ENCODE measurements around the gene FGA.
"Not testable (repeated sequence)": the region's sequence is repeated elsewhere in the genome, so short reads cannot be mapped to it uniquely, and the experiment has no call there.

Gene FGA

DNA sequence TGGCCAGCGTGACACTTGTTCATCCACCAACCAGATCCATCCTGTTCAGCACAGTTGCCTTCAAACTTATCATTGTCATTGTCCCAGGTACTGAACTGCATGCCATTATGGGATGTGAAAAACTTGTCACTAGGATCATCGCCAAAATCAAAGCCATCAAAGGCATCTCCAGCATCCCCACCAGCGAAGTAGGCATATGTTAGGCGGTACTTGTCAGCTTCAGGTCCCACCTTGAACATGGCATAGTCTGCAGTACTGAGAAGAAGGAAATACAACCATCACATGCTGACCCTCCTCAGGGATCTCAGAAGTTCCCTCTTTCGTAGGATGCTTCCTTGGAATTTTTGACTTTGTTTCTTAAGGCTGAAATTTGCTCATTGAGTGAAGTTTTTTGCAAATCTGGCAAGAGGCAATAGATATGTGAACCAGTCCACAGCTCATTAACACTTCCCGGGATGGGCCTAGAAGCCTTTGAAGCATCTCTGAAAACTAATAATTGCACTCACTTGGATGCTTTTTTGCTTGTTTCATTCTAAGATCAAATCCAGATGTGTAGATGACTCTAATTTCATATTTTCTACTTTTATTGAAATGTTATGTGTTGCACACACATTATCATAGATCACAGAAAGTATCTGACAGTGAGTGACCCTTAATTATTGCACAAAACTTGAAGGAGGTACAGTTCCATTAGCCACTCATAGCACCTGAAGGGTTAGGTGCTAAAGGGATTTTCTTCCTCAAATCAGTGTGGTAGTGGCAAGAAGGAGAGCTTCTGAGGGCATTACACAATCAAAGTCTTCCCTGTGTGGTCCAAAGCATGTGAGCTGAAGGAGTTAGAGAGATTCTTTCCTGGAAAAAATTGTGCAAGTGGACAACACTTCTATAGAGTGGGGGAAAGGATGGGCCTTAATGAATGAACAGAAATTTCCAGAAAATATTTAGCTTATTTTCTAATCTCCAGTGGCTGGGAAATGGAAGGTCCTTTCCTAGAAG lies 16.5 kb upstream of the FGA start:
- Mint-ChIP-seq H3K27ac (no peak overlapping the region), H3K9me3 (no peaks in the 10 kb centered on the region), H3K4me1 (no peaks in the 10 kb centered on the region), H3K27me3 (ENCODE audit: low read depth) (peaks cover 13% of the 10 kb centered on the region), H3K36me3 (ENCODE audit: low read depth) (no peaks in the 10 kb centered on the region), H3K4me3 (no peak overlapping the region)
- TF ChIP-seq, protein P1, sequence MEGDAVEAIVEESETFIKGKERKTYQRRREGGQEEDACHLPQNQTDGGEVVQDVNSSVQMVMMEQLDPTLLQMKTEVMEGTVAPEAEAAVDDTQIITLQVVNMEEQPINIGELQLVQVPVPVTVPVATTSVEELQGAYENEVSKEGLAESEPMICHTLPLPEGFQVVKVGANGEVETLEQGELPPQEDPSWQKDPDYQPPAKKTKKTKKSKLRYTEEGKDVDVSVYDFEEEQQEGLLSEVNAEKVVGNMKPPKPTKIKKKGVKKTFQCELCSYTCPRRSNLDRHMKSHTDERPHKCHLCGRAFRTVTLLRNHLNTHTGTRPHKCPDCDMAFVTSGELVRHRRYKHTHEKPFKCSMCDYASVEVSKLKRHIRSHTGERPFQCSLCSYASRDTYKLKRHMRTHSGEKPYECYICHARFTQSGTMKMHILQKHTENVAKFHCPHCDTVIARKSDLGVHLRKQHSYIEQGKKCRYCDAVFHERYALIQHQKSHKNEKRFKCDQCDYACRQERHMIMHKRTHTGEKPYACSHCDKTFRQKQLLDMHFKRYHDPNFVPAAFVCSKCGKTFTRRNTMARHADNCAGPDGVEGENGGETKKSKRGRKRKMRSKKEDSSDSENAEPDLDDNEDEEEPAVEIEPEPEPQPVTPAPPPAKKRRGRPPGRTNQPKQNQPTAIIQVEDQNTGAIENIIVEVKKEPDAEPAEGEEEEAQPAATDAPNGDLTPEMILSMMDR (IDR thresholded peaks at IDR 0.05; ENCODE audit: unreplicated experiment in 3 of 3), result no peak

DNA sequence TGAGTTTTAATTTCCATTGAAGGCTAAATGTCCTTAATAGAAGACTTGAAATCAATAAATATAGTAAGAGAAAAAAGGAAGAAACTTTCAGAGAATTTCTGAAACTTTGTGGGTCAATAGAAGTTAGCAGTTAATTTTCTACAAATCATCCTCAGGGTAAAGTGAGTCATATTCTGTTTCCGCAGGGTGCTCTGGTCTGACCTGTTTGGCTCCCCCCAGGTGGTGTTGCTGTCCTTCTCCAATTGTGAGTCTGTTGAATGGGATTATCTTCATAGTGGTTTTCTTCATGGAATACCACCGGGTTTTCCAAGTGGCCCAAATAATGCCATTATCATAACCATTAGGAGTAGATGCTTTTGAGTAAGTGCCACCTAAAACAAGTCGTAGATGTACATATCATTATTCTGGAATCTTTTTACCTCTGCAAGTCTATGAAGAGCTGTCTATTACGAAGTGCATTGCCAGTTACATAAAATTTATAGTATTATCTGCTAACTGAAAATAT lies 14.2 kb upstream of the FGA start:
- Mint-ChIP-seq H3K9me3 (no peaks in the 10 kb centered on the region), H3K4me1 (no peaks in the 10 kb centered on the region), H3K27ac (no peak overlapping the region), H3K27me3 (ENCODE audit: low read depth) (peaks cover 13% of the 10 kb centered on the region), H3K36me3 (ENCODE audit: low read depth) (no peaks in the 10 kb centered on the region), H3K4me3 (no peak overlapping the region)
- TF ChIP-seq, protein P1 (IDR thresholded peaks at IDR 0.05; ENCODE audit: unreplicated experiment in 3 of 3), result no peak

DNA sequence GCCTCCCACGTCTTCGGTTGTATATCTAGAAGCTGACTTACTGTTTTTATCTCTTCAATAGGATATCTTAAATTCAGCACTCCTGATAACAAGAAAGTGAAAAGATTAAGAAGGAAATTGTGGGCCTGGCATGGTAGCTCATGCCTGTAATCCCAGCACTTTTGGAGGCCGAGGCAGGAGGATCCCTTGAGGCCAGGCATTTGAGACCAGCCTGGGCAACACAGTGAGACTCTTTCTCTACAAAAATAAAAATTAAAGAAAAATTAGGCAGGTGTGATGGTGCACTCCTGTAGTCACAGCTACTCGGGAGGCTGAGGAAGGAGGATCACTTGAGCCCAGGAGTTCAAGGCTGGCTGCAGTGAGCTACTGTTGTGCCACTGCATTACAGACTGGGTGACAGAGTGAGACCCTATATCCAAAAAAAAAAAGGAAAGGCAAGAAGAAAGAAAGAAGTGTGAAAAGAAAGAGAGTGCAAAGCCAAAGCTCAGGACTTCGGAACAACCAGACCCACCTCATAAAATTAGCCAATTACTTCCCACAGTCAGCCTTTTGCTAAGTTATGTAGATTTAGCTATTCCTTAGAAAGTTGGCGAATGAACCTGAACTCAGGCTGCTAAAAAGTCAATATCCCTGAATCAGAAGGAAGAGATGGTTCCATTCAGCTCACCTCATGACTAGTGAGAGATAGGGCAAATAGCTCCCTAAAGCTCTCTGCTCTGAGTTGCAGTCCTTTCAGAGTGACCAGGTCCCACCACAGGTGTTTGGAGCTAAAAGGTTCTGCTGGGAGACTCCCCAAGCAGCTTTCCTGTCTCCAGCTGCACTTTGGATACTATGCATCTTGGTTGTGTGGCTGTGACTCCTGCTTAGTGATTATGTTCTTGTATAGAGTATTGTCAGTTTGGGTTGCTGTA lies 12.7 kb upstream of the FGA start:
- no peak overlapping the region for H3K4me3 Mint-ChIP-seq
- H3K4me1 Mint-ChIP-seq, result no peaks in the 10 kb centered on the region
- H3K9me3 Mint-ChIP-seq, result no peaks in the 10 kb centered on the region
- H3K27me3 Mint-ChIP-seq (ENCODE audit: low read depth), result peaks cover 1% of the 10 kb centered on the region
- TF ChIP-seq, protein P1 (IDR thresholded peaks at IDR 0.05; ENCODE audit: unreplicated experiment in 3 of 3), result no peak
- H3K27ac Mint-ChIP-seq, result no peak overlapping the region
- no peaks in the 10 kb centered on the region for H3K36me3 Mint-ChIP-seq (ENCODE audit: low read depth)

DNA sequence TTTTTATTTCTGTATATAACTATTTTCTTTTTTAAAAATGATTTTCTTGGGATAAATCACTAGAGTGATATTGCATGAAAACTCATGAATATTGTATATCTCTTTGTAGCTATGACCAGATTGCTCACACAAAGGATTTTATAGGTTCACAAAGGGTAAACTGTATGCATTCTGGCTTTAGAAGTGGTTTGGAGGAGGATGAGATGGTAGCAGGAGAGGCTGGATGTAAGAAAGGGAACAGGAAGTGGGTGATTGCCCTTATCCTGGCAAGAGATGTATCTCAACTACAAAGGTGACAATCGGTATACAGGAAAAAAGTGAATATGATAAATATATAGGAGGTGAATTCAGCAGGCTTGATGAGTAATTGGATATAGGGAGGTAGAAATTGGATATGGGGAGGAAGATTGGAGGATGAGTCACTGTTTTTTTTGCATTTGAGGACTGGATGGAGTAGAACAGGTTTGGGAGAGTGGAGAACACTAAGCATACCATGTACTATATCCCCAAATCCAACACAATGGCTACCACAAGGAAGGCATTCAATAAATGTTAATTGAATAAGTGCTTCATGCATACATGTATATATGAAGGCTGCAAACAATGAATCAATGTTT lies 12.0 kb upstream of the FGA start:
- no peak overlapping the region for H3K4me3 Mint-ChIP-seq
- TF ChIP-seq, protein P1 (IDR thresholded peaks at IDR 0.05; ENCODE audit: unreplicated experiment in 3 of 3), result no peak
- no peaks in the 10 kb centered on the region for H3K36me3 Mint-ChIP-seq (ENCODE audit: low read depth)
- H3K9me3 Mint-ChIP-seq, result no peaks in the 10 kb centered on the region
- peaks cover 2% of the 10 kb centered on the region for H3K27me3 Mint-ChIP-seq (ENCODE audit: low read depth)
- H3K27ac Mint-ChIP-seq, result no peak overlapping the region
- H3K4me1 Mint-ChIP-seq, result no peaks in the 10 kb centered on the region

DNA sequence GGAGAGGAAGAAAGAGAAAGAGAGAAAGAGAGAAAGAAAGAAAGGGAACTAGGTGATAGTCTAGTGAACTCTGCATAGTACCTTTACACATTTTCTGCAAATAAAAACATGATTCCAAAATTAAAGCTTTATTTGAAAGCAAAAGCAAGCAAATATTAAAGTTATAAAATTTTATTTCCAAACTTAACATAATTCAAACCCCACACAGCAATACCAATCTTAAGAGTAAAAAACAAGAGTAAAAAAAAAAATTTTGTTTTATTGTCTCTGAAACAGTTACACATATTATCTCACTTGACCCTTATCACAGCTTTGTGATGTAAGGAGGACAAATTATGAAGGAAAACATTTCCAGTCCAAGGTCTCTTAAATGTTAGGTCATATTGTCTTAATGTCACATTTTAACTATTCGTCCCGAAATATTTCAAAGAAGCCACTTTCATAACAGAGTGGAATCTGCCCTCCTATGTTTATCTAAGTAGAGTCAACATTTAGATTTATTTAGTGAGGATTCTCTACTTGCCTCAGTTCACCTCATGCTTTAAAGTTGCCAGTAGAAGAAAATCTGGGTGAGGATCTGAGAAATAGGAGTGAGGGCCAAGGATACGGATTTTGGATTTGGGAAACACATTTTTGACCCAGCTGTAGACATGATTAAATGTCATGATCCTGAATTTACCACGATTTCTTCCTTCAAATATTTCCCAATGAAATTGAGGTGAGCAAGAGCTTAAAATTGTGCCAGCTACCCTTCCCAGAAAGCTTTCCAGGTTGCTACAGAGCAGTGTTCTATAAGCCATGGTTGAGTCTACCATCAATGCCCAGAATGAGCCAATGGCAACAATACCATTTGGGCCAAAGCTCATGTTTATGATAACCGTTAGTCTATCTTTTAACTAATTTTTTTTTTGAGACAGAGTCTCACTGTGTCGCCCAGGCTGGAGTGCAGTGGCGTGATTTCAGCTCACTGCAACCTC lies 7.5 kb upstream of the FGA start:
- H3K27ac Mint-ChIP-seq, result no peak overlapping the region
- TF ChIP-seq, protein P1 (IDR thresholded peaks at IDR 0.05; ENCODE audit: unreplicated experiment in 3 of 3), result no peak

DNA sequence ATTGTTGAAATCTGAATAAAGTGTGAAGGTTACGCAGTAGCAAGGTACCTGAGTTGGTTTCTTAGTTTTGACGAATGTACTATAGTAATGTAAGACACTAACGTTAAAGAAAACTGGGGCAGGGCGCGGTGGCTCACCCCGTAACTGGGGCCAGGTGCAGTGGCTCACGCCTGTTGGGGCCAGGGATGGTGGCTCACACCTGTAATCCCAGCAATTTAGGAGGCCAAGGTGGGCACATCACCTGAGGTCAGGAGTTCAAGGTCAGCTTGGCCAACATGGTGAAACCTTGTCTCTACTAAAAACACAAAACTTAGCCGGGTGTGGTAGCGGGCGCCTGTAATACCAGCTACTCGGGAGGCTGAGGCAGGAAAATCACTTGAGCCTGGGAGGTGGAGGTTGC lies 6.7 kb upstream of the FGA start:
- not testable (repeated sequence) for H3K36me3 Mint-ChIP-seq (ENCODE audit: low read depth); H3K4me1 Mint-ChIP-seq; H3K27ac Mint-ChIP-seq; H3K4me3 Mint-ChIP-seq; H3K9me3 Mint-ChIP-seq; H3K27me3 Mint-ChIP-seq (ENCODE audit: low read depth)

More for the DNA sequence above, 7.5 kb upstream of the FGA start:
- Mint-ChIP-seq H3K4me3 (no peak overlapping the region), H3K27me3 (ENCODE audit: low read depth) (peaks cover 7% of the 10 kb centered on the region), H3K36me3 (ENCODE audit: low read depth) (no peaks in the 10 kb centered on the region), H3K9me3 (no peaks in the 10 kb centered on the region), H3K4me1 (no peaks in the 10 kb centered on the region)

All from nephron (organoid).